GM06990 (cell line): ENCODE measurements around the gene RASA3.
"Not testable (repeated sequence)": the region's sequence is repeated elsewhere in the genome, so short reads cannot be mapped to it uniquely, and the experiment has no call there.

Experiments
- DNase-seq: peaks from one replicate; pipeline ENCODE4 v3.0.0-alpha.2; 2011; ENCODE audit not compliant: insufficient read length; ENCODE audit errors: extremely low read depth
- H3K27me3 ChIP-seq: replicated peaks from 2 replicates; pipeline ENCODE4 v1.6.0; 2011; ENCODE audit warnings: low read length; ENCODE audit not compliant: control insufficient read depth, insufficient read depth
- H3K36me3 ChIP-seq: 2 replicates; pipeline ENCODE4 v1.5.1; 2011; ENCODE audit warnings: low read length; ENCODE audit not compliant: control insufficient read depth, insufficient read depth
- H3K4me3 ChIP-seq: replicated peaks from 2 replicates; pipeline ENCODE4 v1.5.1; 2011; ENCODE audit warnings: low read depth, mild to moderate bottlenecking, control low read depth, low read length
- CTCF ChIP-seq: IDR thresholded peaks from 2 replicates; pipeline ENCODE4 v1.5.1; 2011; ENCODE audit warnings: low read length, control low read depth, mild to moderate bottlenecking, inconsistent platforms; ENCODE audit not compliant: insufficient read depth, poor library complexity, severe bottlenecking

RASA3 gene

GRCh38 chr13:114077099-114077932 lies 55.1 kb downstream of the RASA3 start:
- Histone ChIP-seq H3K36me3 (peaks cover 5% of the 10 kb centered on the region; the same call in 1 of the 2 replicates), H3K27me3 (no peaks in the 10 kb centered on the region), H3K4me3 (no peak overlapping the region)
- DNase-seq: no peak
- TF ChIP-seq CTCF: no peak

GRCh38 chr13:114076329-114077090 lies 55.9 kb downstream of the RASA3 start:
- DNase-seq: no peak
- TF ChIP-seq CTCF: no peak
- H3K27me3 ChIP-seq: no peaks in the 10 kb centered on the region
- H3K4me3 ChIP-seq: no peak overlapping the region
- peaks cover 8% of the 10 kb centered on the region for H3K36me3 ChIP-seq

GRCh38 chr13:114075811-114076210 lies 56.6 kb downstream of the RASA3 start:
- not testable (repeated sequence) for H3K4me3 ChIP-seq, DNase-seq, H3K27me3 ChIP-seq
- peaks cover 11% of the 10 kb centered on the region for H3K36me3 ChIP-seq

- no peak for DNase-seq
- Histone ChIP-seq H3K36me3 (peaks cover 11% of the 10 kb centered on the region), H3K27me3 (no peaks in the 10 kb centered on the region), H3K4me3 (no peak overlapping the region)
- no peak for TF ChIP-seq CTCF
Measured at GRCh38 chr13:114074671-114075315, 57.6 kb downstream of the RASA3 start.

- H3K4me3 ChIP-seq: no peak overlapping the region
- DNase-seq: no peak
- no peak for TF ChIP-seq CTCF
- peaks cover 11% of the 10 kb centered on the region for H3K36me3 ChIP-seq
- H3K27me3 ChIP-seq: no peaks in the 10 kb centered on the region
Measured at GRCh38 chr13:114073881-114074612, 58.4 kb downstream of the RASA3 start.
